Epithelial cell of proximal tubule (primary cell): ENCODE data around the gene ZNF281. TPM values are rescaled to one million over a fixed set of nuclear protein-coding genes. Genes with fewer than 3 reads are reported as not detected.
"Not testable (repeated sequence)": the region's sequence is repeated elsewhere in the genome, so short reads cannot be mapped to it uniquely, and the experiment has no call there.

Experiments used
- DNase-seq: peaks from one replicate; pipeline ENCODE4 v3.0.0-alpha.2; 2011; ENCODE audit warnings: low read depth
- H3K4me3 ChIP-seq: 2 replicates; pipeline ENCODE4 v1.5.1; 2011; ENCODE audit warnings: low read depth, mild to moderate bottlenecking, low read length
- total RNA-seq: library from RNA; depleted of rRNA; stranded (reverse); fragments of >200 nt; gene quantifications from 2 replicates; pipeline ENCODE4 v1.2.3, GENCODE V29; 2015
- TF ChIP-seq, protein P1 (sequence below): conservative IDR thresholded peaks from 2 replicates; pipeline ENCODE4 v1.5.1; 2012; ENCODE audit warnings: low read depth, mild to moderate bottlenecking, low read length

ZNF281 gene
- total RNA-seq, 1 donor from 2014 or later, result 17.4 TPM

DNA sequence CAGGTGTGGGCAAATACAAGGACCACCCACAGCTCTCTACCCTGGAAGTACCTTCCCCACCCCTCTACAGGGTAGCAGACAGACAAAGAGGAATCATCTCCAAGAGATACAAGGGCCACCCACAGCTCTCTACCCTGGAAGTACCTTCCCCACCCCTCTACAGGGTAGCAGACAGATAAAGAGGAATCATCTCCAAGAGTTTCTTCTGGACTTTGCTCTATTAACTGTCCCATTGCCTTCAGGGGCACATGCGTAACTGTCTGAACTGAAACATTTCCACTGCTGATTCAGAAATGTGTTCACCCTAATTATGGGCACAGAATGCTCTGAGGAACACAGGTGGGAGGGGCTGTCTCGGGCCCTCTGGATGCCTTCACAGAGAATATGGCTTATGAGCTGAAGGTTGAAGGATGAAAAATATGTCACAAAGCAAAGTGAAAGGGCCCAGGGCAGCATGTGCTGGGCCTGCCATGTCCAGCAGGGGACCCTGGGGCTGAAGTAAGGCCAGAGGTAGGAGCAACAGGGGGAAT, 43.9 kb downstream of the ZNF281 start:
- no peak for DNase-seq
- H3K4me3 ChIP-seq, result no peak overlapping the region
- TF ChIP-seq, protein P1, sequence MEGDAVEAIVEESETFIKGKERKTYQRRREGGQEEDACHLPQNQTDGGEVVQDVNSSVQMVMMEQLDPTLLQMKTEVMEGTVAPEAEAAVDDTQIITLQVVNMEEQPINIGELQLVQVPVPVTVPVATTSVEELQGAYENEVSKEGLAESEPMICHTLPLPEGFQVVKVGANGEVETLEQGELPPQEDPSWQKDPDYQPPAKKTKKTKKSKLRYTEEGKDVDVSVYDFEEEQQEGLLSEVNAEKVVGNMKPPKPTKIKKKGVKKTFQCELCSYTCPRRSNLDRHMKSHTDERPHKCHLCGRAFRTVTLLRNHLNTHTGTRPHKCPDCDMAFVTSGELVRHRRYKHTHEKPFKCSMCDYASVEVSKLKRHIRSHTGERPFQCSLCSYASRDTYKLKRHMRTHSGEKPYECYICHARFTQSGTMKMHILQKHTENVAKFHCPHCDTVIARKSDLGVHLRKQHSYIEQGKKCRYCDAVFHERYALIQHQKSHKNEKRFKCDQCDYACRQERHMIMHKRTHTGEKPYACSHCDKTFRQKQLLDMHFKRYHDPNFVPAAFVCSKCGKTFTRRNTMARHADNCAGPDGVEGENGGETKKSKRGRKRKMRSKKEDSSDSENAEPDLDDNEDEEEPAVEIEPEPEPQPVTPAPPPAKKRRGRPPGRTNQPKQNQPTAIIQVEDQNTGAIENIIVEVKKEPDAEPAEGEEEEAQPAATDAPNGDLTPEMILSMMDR, result peak; percentile 23

DNA sequence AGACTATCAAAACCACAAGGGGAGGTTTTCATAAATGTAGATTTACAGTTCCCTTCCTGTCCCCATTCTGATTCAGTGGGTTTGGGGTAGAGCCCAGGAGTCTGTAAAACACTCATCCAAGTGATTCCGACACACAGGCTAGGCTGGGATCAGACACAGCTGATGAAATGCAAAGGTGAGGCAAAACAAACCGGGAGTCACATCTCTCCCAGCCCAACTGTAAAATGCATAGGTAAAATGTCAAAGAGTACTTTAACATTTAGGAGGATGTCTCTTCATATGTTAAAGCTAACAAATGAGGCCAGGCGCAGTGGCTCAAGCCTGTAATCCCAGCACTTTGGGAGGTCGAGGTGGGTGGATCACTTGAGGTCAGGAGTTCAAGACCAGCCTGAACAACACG, 45.0 kb downstream of the ZNF281 start:
- TF ChIP-seq, protein P1, result no peak
- H3K4me3 ChIP-seq, result no peak overlapping the region
- DNase-seq, result no peak

DNA sequence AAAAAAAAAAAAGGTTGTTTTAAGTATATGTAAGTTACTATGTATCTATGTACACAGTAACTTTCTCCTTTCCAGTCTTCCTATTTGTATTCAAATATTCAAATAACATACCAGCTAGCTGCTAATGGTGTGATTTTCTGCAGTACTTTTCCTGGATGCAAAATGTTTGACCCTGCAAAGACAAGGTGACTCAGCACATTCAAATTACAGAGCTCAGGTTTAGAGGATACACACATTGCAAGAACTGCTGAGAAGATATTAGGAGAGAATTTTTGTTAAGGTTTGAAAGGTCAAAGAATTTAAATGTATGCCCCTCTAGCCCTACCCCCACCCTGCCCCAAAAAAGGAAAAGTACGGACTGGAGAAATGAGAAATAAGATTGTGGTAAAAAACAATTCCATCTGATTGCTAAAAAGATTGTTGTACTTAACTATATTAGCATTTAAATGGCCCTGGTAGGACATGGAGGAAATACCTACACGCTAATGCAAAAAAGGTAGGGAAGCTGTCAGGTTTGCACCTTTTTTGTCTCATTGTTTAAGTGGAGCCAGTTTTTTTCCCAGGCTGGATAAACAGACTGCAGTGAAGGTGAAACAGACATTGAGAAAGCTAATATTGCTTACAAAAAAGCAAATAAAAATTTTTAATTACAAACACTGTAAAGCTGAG, 45.6 kb downstream of the ZNF281 start:
- H3K4me3 ChIP-seq, result no peak overlapping the region
- DNase-seq, result no peak
- TF ChIP-seq, protein P1, result no peak

DNA sequence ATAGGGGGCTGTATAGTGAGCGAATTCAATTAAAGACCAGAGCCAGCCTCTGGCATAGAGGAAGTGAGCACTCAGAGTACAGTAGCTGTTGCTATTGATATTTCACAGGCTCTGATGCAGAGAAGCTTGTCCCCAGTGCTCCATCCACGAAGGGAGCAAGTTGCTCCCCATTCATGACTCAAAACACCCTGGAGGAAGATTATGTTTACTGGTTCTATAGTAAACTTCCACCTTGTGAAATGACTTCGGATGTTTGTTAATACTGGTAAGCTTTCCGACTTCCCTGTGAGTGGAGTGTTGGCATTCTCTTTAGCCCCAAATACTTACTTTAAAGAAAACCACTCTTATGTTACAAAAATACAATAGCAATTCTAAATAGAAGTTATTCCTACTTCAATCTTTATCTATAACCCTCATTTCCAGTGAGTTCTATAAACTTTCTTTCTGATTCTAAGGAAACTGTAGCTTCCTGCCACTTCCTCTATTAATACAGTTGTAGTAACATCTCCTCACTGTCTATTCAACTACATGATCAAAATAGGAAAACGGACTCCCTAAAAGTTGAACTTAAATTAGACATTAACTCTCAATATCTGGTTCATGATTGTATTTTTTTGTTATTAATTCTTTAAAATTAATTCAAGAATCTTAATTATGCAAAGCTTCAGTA, 46.4 kb downstream of the ZNF281 start:
- H3K4me3 ChIP-seq, result no peak overlapping the region
- no peak for DNase-seq
- TF ChIP-seq, protein P1, result no peak

DNA sequence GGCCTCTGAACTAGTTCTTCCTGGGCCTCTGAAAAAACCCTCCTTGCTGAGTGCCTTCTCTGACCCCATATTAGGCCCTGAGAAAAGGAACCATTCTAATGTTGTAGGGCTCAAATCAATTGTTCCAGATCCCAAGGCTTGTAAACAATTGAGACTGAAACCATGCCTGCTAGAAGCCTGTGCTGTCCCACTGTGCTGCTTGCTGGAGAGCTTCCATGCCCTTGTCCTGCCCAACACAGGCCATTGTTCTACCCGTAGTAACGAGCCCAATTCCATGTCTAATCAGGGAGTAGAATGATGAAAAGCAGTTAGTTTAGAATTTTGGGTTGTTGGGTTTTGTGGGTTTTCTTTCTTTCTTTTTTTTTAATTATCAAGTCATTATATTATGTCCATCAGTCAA, 47.4 kb downstream of the ZNF281 start:
- TF ChIP-seq, protein P1, result no peak
- DNase-seq, result no peak
- H3K4me3 ChIP-seq, result no peak overlapping the region

DNA sequence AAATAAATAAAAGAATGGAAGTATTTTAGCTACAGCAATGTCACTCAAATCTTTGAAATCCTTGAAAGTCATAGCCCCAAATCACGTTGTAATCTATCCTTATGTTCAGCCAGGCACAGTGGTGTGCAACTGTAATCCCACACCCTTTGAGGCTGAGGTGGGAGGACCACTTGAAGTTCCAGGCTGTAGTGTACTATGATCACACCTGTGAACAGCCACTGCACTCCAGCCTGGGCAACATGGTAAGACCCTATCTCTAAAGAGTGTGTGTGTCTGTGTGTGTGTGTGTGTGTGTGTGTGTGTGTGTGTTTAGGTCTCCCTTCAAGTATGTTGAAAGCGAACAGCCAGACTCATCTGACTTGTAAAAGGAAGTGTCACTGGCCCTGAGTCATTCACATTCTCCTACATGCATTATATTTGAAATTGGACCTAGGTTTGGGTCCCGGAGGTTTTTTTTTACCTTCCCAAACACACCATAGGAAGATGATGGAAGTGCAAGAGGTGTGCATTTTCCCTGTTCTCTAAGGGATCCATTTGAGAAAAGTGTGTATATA, 50.1 kb downstream of the ZNF281 start:
- DNase-seq, result no peak
- TF ChIP-seq, protein P1, result no peak

DNA sequence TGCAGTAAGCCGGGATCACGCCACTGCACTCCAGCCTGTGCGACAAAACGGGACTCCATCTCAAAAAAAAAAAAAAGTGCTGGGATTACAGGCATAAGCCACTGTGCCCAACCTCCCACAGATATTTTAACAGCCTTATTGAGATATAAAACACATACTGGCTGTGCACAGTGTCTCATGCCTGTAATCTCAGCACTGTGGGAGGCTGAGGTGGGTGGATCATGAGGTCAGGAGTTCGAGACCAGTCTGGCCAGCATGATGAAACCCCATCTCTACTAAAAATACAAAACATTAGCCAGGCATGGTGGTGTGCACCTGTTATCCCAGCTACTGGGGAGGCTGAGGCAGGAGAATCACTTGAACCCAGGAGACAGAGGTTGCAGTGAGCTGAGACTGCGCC, 51.9 kb downstream of the ZNF281 start:
- not testable (repeated sequence) for H3K4me3 ChIP-seq, DNase-seq

More for the DNA sequence above, 50.1 kb downstream of the ZNF281 start:
- H3K4me3 ChIP-seq, result no peak overlapping the region
